NAMALWA (cell line): ENCODE data around the gene RPAP2.

Source experiments
- DNase-seq: peaks from one replicate; pipeline ENCODE4 v3.0.0-alpha.2; 2015; ENCODE audit warnings: low spot score

RPAP2 gene

GRCh38 chr1:92447033-92447681, 148.3 kb downstream of the RPAP2 start:
- no peak for DNase-seq

- DNase-seq, result no peak
Observed at GRCh38 chr1:92447976-92448375, 149.1 kb downstream of the RPAP2 start.
